Gastrocnemius medialis (tissue), 4 donors: ENCODE measurements around the gene CCDC102B.

Experiments
- POLR2A ChIP-seq, 2 donors: fragments of 450-650 bp; IDR thresholded peaks; one replicate each; pipeline ENCODE4 v1.6.1; 2017; ENCODE audit warnings: antibody characterized with exemption in 2 of 2, mild to moderate bottlenecking in 2 of 2, moderate library complexity in 2 of 2
- TF ChIP-seq, protein P1 (sequence below), 5 experiments: fragments of 450-650 bp in 3 of 5; fragments of 200-600 bp in 2 of 5; sonication (generic) in 2 of 5; IDR thresholded peaks in 4 of 5; conservative IDR thresholded peaks in 1 of 5; 1 replicate in 4 of 5; 2 replicates in 1 of 5; pipeline ENCODE4 v1.5.1; 2016 to 2019; ENCODE audit warnings: antibody characterized with exemption in 5 of 5, mild to moderate bottlenecking in 3 of 5, moderate library complexity in 3 of 5

DNA sequence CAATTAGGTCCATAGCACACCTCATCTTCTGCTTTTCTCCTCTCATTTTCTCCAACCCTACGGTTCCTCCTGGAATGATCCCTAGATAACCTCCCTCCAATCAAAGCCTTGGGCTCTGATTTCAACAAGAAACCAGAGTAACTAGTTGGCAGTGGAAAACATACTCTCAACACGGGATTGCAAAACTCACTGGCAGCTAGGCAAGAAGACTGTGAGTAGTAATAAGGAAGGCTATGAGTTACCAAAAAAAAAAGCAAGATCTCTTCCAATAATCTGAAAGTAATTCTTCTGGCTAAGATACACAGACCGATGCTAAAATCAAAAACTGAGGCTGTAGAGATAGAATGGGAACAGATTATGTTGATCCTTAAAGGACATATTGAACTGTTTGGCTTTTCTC lies 28.4 kb upstream of the CCDC102B start:
- TF ChIP-seq, protein P1, sequence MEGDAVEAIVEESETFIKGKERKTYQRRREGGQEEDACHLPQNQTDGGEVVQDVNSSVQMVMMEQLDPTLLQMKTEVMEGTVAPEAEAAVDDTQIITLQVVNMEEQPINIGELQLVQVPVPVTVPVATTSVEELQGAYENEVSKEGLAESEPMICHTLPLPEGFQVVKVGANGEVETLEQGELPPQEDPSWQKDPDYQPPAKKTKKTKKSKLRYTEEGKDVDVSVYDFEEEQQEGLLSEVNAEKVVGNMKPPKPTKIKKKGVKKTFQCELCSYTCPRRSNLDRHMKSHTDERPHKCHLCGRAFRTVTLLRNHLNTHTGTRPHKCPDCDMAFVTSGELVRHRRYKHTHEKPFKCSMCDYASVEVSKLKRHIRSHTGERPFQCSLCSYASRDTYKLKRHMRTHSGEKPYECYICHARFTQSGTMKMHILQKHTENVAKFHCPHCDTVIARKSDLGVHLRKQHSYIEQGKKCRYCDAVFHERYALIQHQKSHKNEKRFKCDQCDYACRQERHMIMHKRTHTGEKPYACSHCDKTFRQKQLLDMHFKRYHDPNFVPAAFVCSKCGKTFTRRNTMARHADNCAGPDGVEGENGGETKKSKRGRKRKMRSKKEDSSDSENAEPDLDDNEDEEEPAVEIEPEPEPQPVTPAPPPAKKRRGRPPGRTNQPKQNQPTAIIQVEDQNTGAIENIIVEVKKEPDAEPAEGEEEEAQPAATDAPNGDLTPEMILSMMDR (IDR thresholded peaks at IDR 0.05 in 4 of 5, conservative IDR thresholded peaks at IDR 0.05 in 1 of 5) = no peak
- TF ChIP-seq POLR2A (IDR thresholded peaks at IDR 0.05) = no peak
